HEK293T (cell line): ENCODE measurements around the gene TAS1R1.

Experiments used
- CTCF ChIA-PET: fragments of 350-600 bp; formaldehyde crosslinking; extraction: SDS; loops from one replicate; lab custom pipeline; 2021; ENCODE audit warnings: antibody characterized with exemption, inconsistent platforms; lab: Yijun Ruan, JAX
- POLR2A ChIA-PET: fragments of 350-600 bp; formaldehyde crosslinking; extraction: SDS; loops from one replicate; lab custom pipeline; 2020; ENCODE audit warnings: antibody characterized with exemption, inconsistent platforms; lab: Yijun Ruan, JAX
- DNase-seq: peaks from one replicate; pipeline ENCODE4 v3.0.0; 2012; ENCODE audit warnings: mixed read lengths; ENCODE audit errors: extremely low spot score
- ARNT ChIP-seq: fragments of 450-650 bp; IDR thresholded peaks from 2 replicates; pipeline ENCODE4 v1.6.1; 2017; ENCODE audit warnings: mild to moderate bottlenecking
- BHLHE40 ChIP-seq: fragments of 450-650 bp; IDR thresholded peaks from 2 replicates; pipeline ENCODE4 v1.6.1; 2016; ENCODE audit warnings: mild to moderate bottlenecking, moderate library complexity, borderline replicate concordance
- CTBP1 ChIP-seq: fragments of 450-650 bp; IDR thresholded peaks from 2 replicates; pipeline ENCODE4 v1.6.1; 2016; ENCODE audit warnings: borderline replicate concordance
- ELF4 ChIP-seq: fragments of 450-650 bp; IDR thresholded peaks from 2 replicates; pipeline ENCODE4 v1.6.1; 2017; ENCODE audit warnings: antibody characterized with exemption
- FOXA1 ChIP-seq: fragments of 450-650 bp; IDR thresholded peaks from 2 replicates; pipeline ENCODE4 v1.6.1; 2016; ENCODE audit warnings: mild to moderate bottlenecking
- FOXK2 ChIP-seq: fragments of 450-650 bp; IDR thresholded peaks from 2 replicates; pipeline ENCODE4 v1.6.1; 2016; ENCODE audit warnings: mild to moderate bottlenecking
- FOXM1 ChIP-seq: fragments of 450-650 bp; IDR thresholded peaks from 2 replicates; pipeline ENCODE4 v1.6.1; 2017; ENCODE audit warnings: mild to moderate bottlenecking, borderline replicate concordance
- HDGF ChIP-seq: fragments of 450-650 bp; IDR thresholded peaks from 2 replicates; pipeline ENCODE4 v1.6.1; 2017; ENCODE audit warnings: antibody characterized with exemption, borderline replicate concordance
- L3MBTL2 ChIP-seq: fragments of 450-650 bp; conservative IDR thresholded peaks from 2 replicates; pipeline ENCODE4 v1.6.1; 2016; ENCODE audit warnings: mild to moderate bottlenecking
- LEF1 ChIP-seq: fragments of 450-650 bp; IDR thresholded peaks from 2 replicates; pipeline ENCODE4 v1.6.1; 2017; ENCODE audit warnings: mild to moderate bottlenecking, borderline replicate concordance
- NFRKB ChIP-seq: fragments of 450-650 bp; IDR thresholded peaks from 2 replicates; pipeline ENCODE4 v1.6.1; 2016; ENCODE audit warnings: mild to moderate bottlenecking, moderate library complexity
- PKNOX1 ChIP-seq: fragments of 450-650 bp; IDR thresholded peaks from 2 replicates; pipeline ENCODE4 v1.6.1; 2016
- SP1 ChIP-seq: fragments of 450-650 bp; IDR thresholded peaks from 2 replicates; pipeline ENCODE4 v1.6.1; 2017
- SUZ12 ChIP-seq: fragments of 450-650 bp; IDR thresholded peaks from 2 replicates; pipeline ENCODE4 v1.6.1; 2016; ENCODE audit warnings: mild to moderate bottlenecking
- TARDBP ChIP-seq: fragments of 450-650 bp; IDR thresholded peaks from 2 replicates; pipeline ENCODE4 v1.6.1; 2016
- ZNF384 ChIP-seq: fragments of 450-650 bp; IDR thresholded peaks from 2 replicates; pipeline ENCODE4 v1.6.1; 2016

The TAS1R1 gene

GRCh38 chr1:6580593-6581409 lies 25.7 kb downstream of the TAS1R1 start:
- ChIA-PET CTCF (interaction anchor here (0.6 kb wide), 1 partner anchor 31 kb away, joined by 3 read pairs; no protein-coding TSS in a partner anchor), POLR2A (interaction anchor here (0.8 to 5.7 kb wide), 5 partner anchors 8 to 28 kb away, joined by 3 to 55 read pairs (median 11); partner anchors contain the start of gene KLHL21)
- peak; percentile 30 for DNase-seq
- no peak for TF ChIP-seq FOXA1
- no peak for TF ChIP-seq FOXK2
- no peak for TF ChIP-seq ELF4
- TF ChIP-seq SP1: no peak
- no peak for TF ChIP-seq NFRKB
- TF ChIP-seq TARDBP: no peak
- TF ChIP-seq CTBP1: no peak
- no peak for TF ChIP-seq SUZ12
- no peak for TF ChIP-seq L3MBTL2
- TF ChIP-seq BHLHE40: no peak
- TF ChIP-seq LEF1: no peak
- TF ChIP-seq PKNOX1: no peak
- no peak for TF ChIP-seq ARNT
- no peak for TF ChIP-seq HDGF
- TF ChIP-seq FOXM1: no peak

GRCh38 chr1:6581561-6582305 lies 26.6 kb downstream of the TAS1R1 start:
- no peak for TF ChIP-seq ELF4
- TF ChIP-seq ZNF384: no peak
- TF ChIP-seq LEF1: no peak
- TF ChIP-seq SP1: no peak
- TF ChIP-seq SUZ12: no peak
- no peak for TF ChIP-seq FOXA1
- no peak for TF ChIP-seq CTBP1
- no peak for TF ChIP-seq NFRKB
- no peak for TF ChIP-seq HDGF
- no peak for TF ChIP-seq TARDBP
- no peak for TF ChIP-seq BHLHE40
- no peak for TF ChIP-seq FOXK2
- TF ChIP-seq PKNOX1: no peak
- no peak for TF ChIP-seq FOXM1
- no peak for TF ChIP-seq ARNT
- TF ChIP-seq L3MBTL2: no peak
- DNase-seq: no peak
- POLR2A ChIA-PET: interaction anchor here (0.8 to 5.7 kb wide), 2 partner anchors 17 to 20 kb away, joined by 3 to 55 read pairs; partner anchors contain the start of gene KLHL21
- CTCF ChIA-PET: interaction anchor here (0.6 kb wide), 2 partner anchors 31 to 1956 kb away, joined by 3 to 11 read pairs; no protein-coding TSS in a partner anchor

- CTCF ChIA-PET: no interaction called here
- no peak for DNase-seq
- POLR2A ChIA-PET: interaction anchor here (5.7 kb wide), 1 partner anchor 20 kb away, joined by 55 read pairs; the partner anchor contains the start of gene KLHL21
- no peak for TF ChIP-seq ZNF384
- no peak for TF ChIP-seq SP1
- no peak for TF ChIP-seq LEF1
- TF ChIP-seq ARNT: no peak
- TF ChIP-seq HDGF: no peak
- TF ChIP-seq FOXK2: no peak
- TF ChIP-seq ELF4: no peak
- TF ChIP-seq FOXM1: no peak
- TF ChIP-seq L3MBTL2: no peak
- TF ChIP-seq NFRKB: no peak
- no peak for TF ChIP-seq TARDBP
- no peak for TF ChIP-seq PKNOX1
- no peak for TF ChIP-seq FOXA1
- no peak for TF ChIP-seq CTBP1
- TF ChIP-seq BHLHE40: no peak
- no peak for TF ChIP-seq SUZ12
These were observed 27.3 kb downstream of the TAS1R1 start for GRCh38 chr1:6582370-6582769.

GRCh38 chr1:6584126-6585080 lies 29.3 kb downstream of the TAS1R1 start:
- CTCF ChIA-PET: interaction anchor here (0.7 kb wide), 1 partner anchor 17 kb away, joined by 3 read pairs; no protein-coding TSS in a partner anchor
- POLR2A ChIA-PET: no interaction called here
- no peak for TF ChIP-seq FOXM1
- DNase-seq: no peak
